Suprapubic skin (tissue), 4 donors: ENCODE measurements around the gene GALNT9. TPM values are rescaled to one million over a fixed set of nuclear protein-coding genes. Genes with fewer than 3 reads are reported as not detected.

ENCODE experiments used
- DNase-seq, 2 donors: peaks; one replicate each; pipeline ENCODE4 v3.0.0-alpha.2; 2019; ENCODE audit warnings: low spot score in 2 of 2
- H3K27ac ChIP-seq: fragments of 200-600 bp; sonication (generic); one replicate; pipeline ENCODE4 v1.5.1; 2019
- H3K27me3 ChIP-seq: fragments of 200-600 bp; sonication (generic); one replicate; pipeline ENCODE4 v1.5.1; 2019
- H3K36me3 ChIP-seq: fragments of 200-600 bp; sonication (generic); one replicate; pipeline ENCODE4 v1.5.1; 2019
- H3K4me1 ChIP-seq: fragments of 200-600 bp; sonication (generic); one replicate; pipeline ENCODE4 v1.5.1; 2019
- H3K4me3 ChIP-seq: fragments of 200-600 bp; sonication (generic); one replicate; pipeline ENCODE4 v1.5.1; 2019; ENCODE audit warnings: mild to moderate bottlenecking
- H3K9me3 ChIP-seq: fragments of 200-600 bp; sonication (generic); one replicate; pipeline ENCODE4 v1.5.1; 2019
- EP300 ChIP-seq: sonication (generic); formaldehyde crosslinking; IDR thresholded peaks from one replicate; pipeline ENCODE4 v1.6.1; 2017; ENCODE audit warnings: antibody characterized with exemption
- POLR2A ChIP-seq, 2 donors: fragments of 450-650 bp; IDR thresholded peaks; one replicate each; pipeline ENCODE4 v1.6.1; 2017; ENCODE audit warnings: antibody characterized with exemption in 2 of 2, mild to moderate bottlenecking in 2 of 2, moderate library complexity in 2 of 2
- POLR2AphosphoS5 ChIP-seq, 3 donors: sonication (generic); formaldehyde crosslinking; IDR thresholded peaks; one replicate each; pipeline ENCODE4 v1.6.1; 2017; ENCODE audit warnings: antibody characterized with exemption in 3 of 3
- WGBS: methylation state at CpG from one replicate; pipeline ENCODE4 v1.1.5; 2018; 5-methylcytosine and 5-hydroxymethylcytosine counted together
- total RNA-seq, 4 donors: library from RNA; depleted of rRNA; stranded (reverse); fragments of >200 nt; gene quantifications; one replicate each; pipeline ENCODE4 v1.1.0, GENCODE V29; 2016
- TF ChIP-seq, protein P1 (sequence below), 2 donors: fragments of 200-600 bp in 1 of 2; fragments of 450-650 bp in 1 of 2; sonication (generic) in 1 of 2; IDR thresholded peaks; one replicate each; pipeline ENCODE4 v1.5.1; 2016 to 2019; ENCODE audit warnings: antibody characterized with exemption in 2 of 2, mild to moderate bottlenecking in 1 of 2, moderate library complexity in 1 of 2

The GALNT9 gene
- total RNA-seq, 4 donors from 2014 or later = not detected

DNA sequence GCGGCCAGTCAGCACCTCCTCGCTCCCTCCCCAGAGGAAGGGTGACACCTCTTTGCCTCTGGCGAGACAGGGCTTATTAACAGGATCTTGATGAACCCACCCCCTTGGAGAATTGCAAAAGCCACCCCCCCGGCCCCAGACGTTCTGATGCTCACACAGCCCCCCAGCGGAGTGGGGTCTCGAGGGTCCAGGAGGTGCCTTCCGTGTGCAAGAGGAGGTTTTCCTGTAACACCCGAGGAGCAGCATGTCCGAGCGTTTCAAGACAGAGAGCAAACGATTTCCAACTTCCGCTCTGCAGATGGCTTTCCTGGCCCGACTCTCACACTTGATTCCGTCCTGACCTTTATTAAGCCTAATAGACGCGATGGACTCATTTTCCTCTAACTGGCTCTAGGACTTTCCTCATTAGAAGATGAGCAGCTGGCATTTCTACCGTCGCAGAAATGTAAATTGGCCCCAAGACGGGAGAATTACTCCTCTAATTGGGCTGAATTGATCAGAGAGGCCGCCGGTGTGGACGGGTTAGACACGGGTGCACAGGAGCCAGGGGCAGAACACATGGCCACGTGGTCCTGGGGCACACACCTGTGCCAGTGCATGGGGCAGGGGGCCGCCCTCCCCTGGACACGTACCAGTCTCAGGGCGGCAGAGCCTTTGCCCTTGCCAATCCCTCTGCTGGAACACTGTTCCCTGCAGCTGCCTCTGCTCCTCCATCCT lies 100.8 kb downstream of the GALNT9 start:
- no peak overlapping the region for H3K27ac ChIP-seq
- TF ChIP-seq POLR2AphosphoS5 (IDR thresholded peaks at IDR 0.05) (no peak), POLR2A (IDR thresholded peaks at IDR 0.05) (no peak), EP300 (no peak)
- peaks cover 19% of the 10 kb centered on the region for H3K4me1 ChIP-seq
- H3K4me3 ChIP-seq = no peak overlapping the region
- H3K36me3 ChIP-seq = no peaks in the 10 kb centered on the region
- WGBS = 54% methylated on average over 23 of the region's 28 CpGs
- H3K9me3 ChIP-seq = no peaks in the 10 kb centered on the region
- DNase-seq = no peak
- H3K27me3 ChIP-seq = peaks cover 54% of the 10 kb centered on the region

- DNase-seq = no peak
- H3K27ac ChIP-seq = no peak overlapping the region
- peaks cover 19% of the 10 kb centered on the region for H3K4me1 ChIP-seq
- peaks cover 54% of the 10 kb centered on the region for H3K27me3 ChIP-seq
- TF ChIP-seq POLR2AphosphoS5 (IDR thresholded peaks at IDR 0.05) = no peak
- no peak for TF ChIP-seq EP300
- TF ChIP-seq, protein P1, sequence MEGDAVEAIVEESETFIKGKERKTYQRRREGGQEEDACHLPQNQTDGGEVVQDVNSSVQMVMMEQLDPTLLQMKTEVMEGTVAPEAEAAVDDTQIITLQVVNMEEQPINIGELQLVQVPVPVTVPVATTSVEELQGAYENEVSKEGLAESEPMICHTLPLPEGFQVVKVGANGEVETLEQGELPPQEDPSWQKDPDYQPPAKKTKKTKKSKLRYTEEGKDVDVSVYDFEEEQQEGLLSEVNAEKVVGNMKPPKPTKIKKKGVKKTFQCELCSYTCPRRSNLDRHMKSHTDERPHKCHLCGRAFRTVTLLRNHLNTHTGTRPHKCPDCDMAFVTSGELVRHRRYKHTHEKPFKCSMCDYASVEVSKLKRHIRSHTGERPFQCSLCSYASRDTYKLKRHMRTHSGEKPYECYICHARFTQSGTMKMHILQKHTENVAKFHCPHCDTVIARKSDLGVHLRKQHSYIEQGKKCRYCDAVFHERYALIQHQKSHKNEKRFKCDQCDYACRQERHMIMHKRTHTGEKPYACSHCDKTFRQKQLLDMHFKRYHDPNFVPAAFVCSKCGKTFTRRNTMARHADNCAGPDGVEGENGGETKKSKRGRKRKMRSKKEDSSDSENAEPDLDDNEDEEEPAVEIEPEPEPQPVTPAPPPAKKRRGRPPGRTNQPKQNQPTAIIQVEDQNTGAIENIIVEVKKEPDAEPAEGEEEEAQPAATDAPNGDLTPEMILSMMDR (IDR thresholded peaks at IDR 0.05) = no peak
- TF ChIP-seq POLR2A (IDR thresholded peaks at IDR 0.05) = no peak
- H3K9me3 ChIP-seq = no peaks in the 10 kb centered on the region
- no peak overlapping the region for H3K4me3 ChIP-seq
- H3K36me3 ChIP-seq = no peaks in the 10 kb centered on the region
- 29% methylated on average over 12 of the region's 26 CpGs for WGBS
Observed at GRCh38 chr12:132227782-132228475, 101.5 kb downstream of the GALNT9 start.

DNA sequence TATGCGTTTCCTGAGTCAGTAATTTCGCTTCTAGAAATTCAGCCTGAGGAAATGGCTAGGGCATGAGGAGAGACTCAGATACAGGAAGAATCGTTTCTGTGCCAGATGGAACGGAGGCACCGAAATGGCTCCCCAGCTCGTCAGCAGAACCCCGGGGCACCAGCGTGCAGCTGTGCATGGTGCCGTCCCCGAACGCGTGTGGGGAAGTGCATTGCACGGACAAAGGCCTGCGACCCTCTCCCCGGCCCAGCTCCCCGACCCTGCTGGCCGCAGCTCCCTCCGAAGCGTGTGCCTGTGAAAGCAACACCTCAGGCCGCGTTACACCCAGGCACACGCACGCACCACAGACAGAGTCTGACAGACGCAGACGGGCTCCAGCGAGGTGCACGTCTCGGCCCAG lies 102.3 kb downstream of the GALNT9 start:
- H3K4me3 ChIP-seq = peak overlapping the region; percentile 20
- 39% methylated on average over 16 of the region's 28 CpGs for WGBS
- peaks cover 59% of the 10 kb centered on the region for H3K27me3 ChIP-seq
- no peak for DNase-seq
- peaks cover 23% of the 10 kb centered on the region for H3K4me1 ChIP-seq
- no peak overlapping the region for H3K27ac ChIP-seq
- no peaks in the 10 kb centered on the region for H3K9me3 ChIP-seq
- no peaks in the 10 kb centered on the region for H3K36me3 ChIP-seq
- TF ChIP-seq EP300 = no peak
- TF ChIP-seq POLR2A (IDR thresholded peaks at IDR 0.05) = no peak
- TF ChIP-seq POLR2AphosphoS5 (IDR thresholded peaks at IDR 0.05) = no peak
- TF ChIP-seq, protein P1 (IDR thresholded peaks at IDR 0.05) = no peak

DNA sequence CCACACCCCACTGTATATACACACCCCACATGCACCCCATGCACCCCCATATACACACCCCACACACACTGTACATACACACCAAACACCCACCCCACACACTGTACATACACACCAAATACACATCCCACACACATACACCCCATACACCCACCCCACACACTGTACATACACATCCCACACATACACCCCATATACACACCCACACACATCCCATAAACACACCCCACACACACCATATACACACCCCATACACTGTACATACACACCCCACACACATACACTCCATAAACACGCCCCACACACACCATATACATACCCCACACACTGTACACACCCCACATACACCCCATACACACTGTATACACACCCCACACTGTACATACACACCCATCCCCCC lies 102.8 kb downstream of the GALNT9 start:
- H3K4me1 ChIP-seq = peaks cover 23% of the 10 kb centered on the region
- no peak for TF ChIP-seq POLR2AphosphoS5 (IDR thresholded peaks at IDR 0.05)
- no peak for TF ChIP-seq EP300
- TF ChIP-seq, protein P1 (IDR thresholded peaks at IDR 0.05) = no peak
- TF ChIP-seq POLR2A (IDR thresholded peaks at IDR 0.05) = no peak
- H3K4me3 ChIP-seq = peak overlapping the region; percentile 20
- WGBS = 71% methylated on average over 1 of the region's 1 CpG
- no peak overlapping the region for H3K27ac ChIP-seq
- no peaks in the 10 kb centered on the region for H3K9me3 ChIP-seq
- DNase-seq = no peak
- H3K36me3 ChIP-seq = no peaks in the 10 kb centered on the region
- peaks cover 62% of the 10 kb centered on the region for H3K27me3 ChIP-seq

- DNase-seq = no peak
- H3K27ac ChIP-seq = no peak overlapping the region
- TF ChIP-seq, protein P1 (IDR thresholded peaks at IDR 0.05) = no peak
- TF ChIP-seq POLR2AphosphoS5 (IDR thresholded peaks at IDR 0.05) (no peak), POLR2A (IDR thresholded peaks at IDR 0.05) (no peak), EP300 (no peak)
- H3K4me1 ChIP-seq = peaks cover 23% of the 10 kb centered on the region
- no peaks in the 10 kb centered on the region for H3K36me3 ChIP-seq
- H3K9me3 ChIP-seq = no peaks in the 10 kb centered on the region
- 71% methylated on average over 1 of the region's 1 CpG for WGBS
- peaks cover 62% of the 10 kb centered on the region for H3K27me3 ChIP-seq
- H3K4me3 ChIP-seq = no peak overlapping the region
Observed at GRCh38 chr12:132225214-132225613, 104.2 kb downstream of the GALNT9 start.
